Superior temporal gyrus (tissue), 1 donor: ENCODE results near the gene RPS24.

ENCODE experiments used
- DNase-seq: peaks from one replicate; pipeline ENCODE4 v3.0.0-alpha.2; 2016; ENCODE audit errors: extremely low spot score

The RPS24 gene

GRCh38 chr10:78028438-78029268 is 5.0 kb upstream of the RPS24 start:
- DNase-seq, result no peak

GRCh38 chr10:78029269-78030226 is 4.1 kb upstream of the RPS24 start, which contains the start of gene POLR3A:
Gene POLR3A (minus strand): TSS chr10:78029515. CDS start chr10:78029407, 108 bp downstream.
- peak; percentile 96 for DNase-seq

- DNase-seq, result no peak
Measured at GRCh38 chr10:78033387-78033636, 351 bp upstream of the RPS24 start.

GRCh38 chr10:78035025-78035424 is 1.4 kb downstream of the RPS24 start:
- DNase-seq, result no peak

GRCh38 chr10:78035437-78035836 is 1.8 kb downstream of the RPS24 start:
- DNase-seq, result no peak

GRCh38 chr10:78035933-78036583 is 2.4 kb downstream of the RPS24 start:
- DNase-seq, result no peak

- no peak for DNase-seq
Measured at GRCh38 chr10:78038105-78038504, 4.4 kb downstream of the RPS24 start.

- no peak for DNase-seq
Measured at GRCh38 chr10:78038791-78039547, 5.3 kb downstream of the RPS24 start.

GRCh38 chr10:78039743-78040142 is 6.1 kb downstream of the RPS24 start:
- no peak for DNase-seq

GRCh38 chr10:78041170-78042057 is 7.8 kb downstream of the RPS24 start:
- no peak for DNase-seq

GRCh38 chr10:78042058-78042751 is 8.5 kb downstream of the RPS24 start:
- DNase-seq, result no peak

- DNase-seq, result no peak
Measured at GRCh38 chr10:78042752-78043104, 9.1 kb downstream of the RPS24 start.

GRCh38 chr10:78044179-78044578 is 10.5 kb downstream of the RPS24 start:
- DNase-seq, result no peak

- no peak for DNase-seq
Measured at GRCh38 chr10:78044699-78045098, 11.0 kb downstream of the RPS24 start.

- no peak for DNase-seq
Measured at GRCh38 chr10:78045237-78045636, 11.6 kb downstream of the RPS24 start.

GRCh38 chr10:78045856-78046255 is 12.2 kb downstream of the RPS24 start:
- DNase-seq, result no peak

GRCh38 chr10:78046711-78047269 is 13.1 kb downstream of the RPS24 start:
- DNase-seq, result no peak

GRCh38 chr10:78047314-78047891 is 13.7 kb downstream of the RPS24 start:
- peak; percentile 98 for DNase-seq

GRCh38 chr10:78049851-78050250 is 16.2 kb downstream of the RPS24 start:
- no peak for DNase-seq
